CD14-positive monocyte (primary cell): ENCODE data around the gene EDN2. TPM values are rescaled to one million over a fixed set of nuclear protein-coding genes. Genes with fewer than 3 reads are reported as not detected.
A peak's percentile ranks its signal among the peaks of the same experiment; 100 is the strongest.

Experiments used
- DNase-seq, 3 donors: peaks; one replicate each; pipeline ENCODE4 v3.0.0-alpha.2; 2011 to 2022
- H2AFZ ChIP-seq: 2 replicates; pipeline ENCODE4 v1.6.0; 2012; ENCODE audit warnings: mild to moderate bottlenecking, low read depth, low read length, inconsistent platforms; ENCODE audit not compliant: insufficient read depth, poor library complexity, severe bottlenecking
- H3K27ac ChIP-seq, 2 donors: 1 replicate in 1 of 2; 2 replicates in 1 of 2; pipeline ENCODE4 v1.5.1; 2012 to 2013; ENCODE audit warnings: low read length in 2 of 2, control low read depth in 1 of 2, inconsistent platforms in 1 of 2, low read depth in 1 of 2, mild to moderate bottlenecking in 1 of 2
- H3K27me3 ChIP-seq, 2 donors: one replicate each; pipeline versions ENCODE4 v1.6.0 to v1.6.1; 2011 to 2013; ENCODE audit warnings: low read length in 2 of 2; ENCODE audit not compliant: control insufficient read depth in 2 of 2, insufficient read depth in 2 of 2
- H3K36me3 ChIP-seq, 2 donors: replicated peaks in 1 of 2; 1 replicate in 1 of 2; 2 replicates in 1 of 2; pipeline versions ENCODE4 v1.5.1 to v1.6.1; 2012 to 2013; ENCODE audit warnings: low read length in 2 of 2, control low read depth in 1 of 2, inconsistent platforms in 1 of 2, mild to moderate bottlenecking in 1 of 2; ENCODE audit not compliant: insufficient read depth in 2 of 2, control insufficient read depth in 1 of 2
- H3K4me1 ChIP-seq, 2 donors: 1 replicate in 1 of 2; 2 replicates in 1 of 2; pipeline versions ENCODE4 v1.5.1 to v1.6.1; 2012 to 2013; ENCODE audit warnings: low read length in 2 of 2, control low read depth in 1 of 2, inconsistent platforms in 1 of 2, mild to moderate bottlenecking in 1 of 2, moderate library complexity in 1 of 2; ENCODE audit not compliant: insufficient read depth in 2 of 2, control insufficient read depth in 1 of 2
- H3K4me2 ChIP-seq: replicated peaks from 2 replicates; pipeline ENCODE3; 2012; ENCODE audit warnings: low read length, moderate library complexity, mild to moderate bottlenecking; ENCODE audit not compliant: poor library complexity, severe bottlenecking; ENCODE audit errors: extremely low read depth
- H3K4me3 ChIP-seq, 3 experiments: fragments of 200-600 bp in 1 of 3; sonication (generic) in 1 of 3; replicated peaks in 1 of 3; 1 replicate in 2 of 3; 2 replicates in 1 of 3; pipeline ENCODE4 v1.5.1; 2011 to 2013; ENCODE audit warnings: low read length in 3 of 3, mild to moderate bottlenecking in 3 of 3, control low read depth in 2 of 3, low read depth in 2 of 3, inconsistent platforms in 1 of 3, moderate library complexity in 1 of 3
- H3K79me2 ChIP-seq: 2 replicates; pipeline ENCODE4 v1.6.0; 2012; ENCODE audit warnings: mild to moderate bottlenecking, control low read depth, inconsistent platforms, low read length, moderate library complexity; ENCODE audit not compliant: insufficient read depth
- H3K9ac ChIP-seq: 2 replicates; pipeline ENCODE4 v1.6.0; 2017; ENCODE audit warnings: low read length, mild to moderate bottlenecking; ENCODE audit not compliant: insufficient read depth, poor library complexity, severe bottlenecking
- H3K9me3 ChIP-seq, 2 donors: replicated peaks in 1 of 2; 1 replicate in 1 of 2; 2 replicates in 1 of 2; pipeline versions ENCODE4 v1.5.1 to v1.6.1; 2012 to 2013; ENCODE audit warnings: low read length in 2 of 2, control low read depth in 1 of 2; ENCODE audit not compliant: control insufficient read depth in 1 of 2, insufficient read depth in 1 of 2
- H4K20me1 ChIP-seq: 2 replicates; pipeline ENCODE4 v1.6.0; 2012; ENCODE audit warnings: mild to moderate bottlenecking, low read length, control low read depth, moderate library complexity; ENCODE audit not compliant: insufficient read depth
- H3K27ac Mint-ChIP-seq, 7 donors: one replicate each; pipeline ENCODE4 v1.8.0; 2020; ENCODE audit warnings: mild to moderate bottlenecking in 7 of 7, mixed read lengths in 7 of 7, moderate library complexity in 6 of 7, inconsistent platforms in 2 of 7
- H3K27me3 Mint-ChIP-seq, 3 donors: one replicate each; pipeline ENCODE4 v1.8.0; 2021 to 2022; ENCODE audit warnings: low read depth in 3 of 3, mild to moderate bottlenecking in 3 of 3, mixed read lengths in 3 of 3, moderate library complexity in 3 of 3, inconsistent platforms in 1 of 3
- H3K36me3 Mint-ChIP-seq, 2 donors: one replicate each; pipeline ENCODE4 v1.8.0; 2020; ENCODE audit warnings: mixed read lengths in 2 of 2, inconsistent platforms in 1 of 2, mild to moderate bottlenecking in 1 of 2
- H3K4me1 Mint-ChIP-seq: one replicate; pipeline ENCODE4 v1.8.0; 2020; ENCODE audit warnings: mild to moderate bottlenecking, mixed read lengths
- H3K4me3 Mint-ChIP-seq, 2 donors: one replicate each; pipeline ENCODE4 v1.8.0; 2020; ENCODE audit warnings: mild to moderate bottlenecking in 2 of 2, mixed read lengths in 2 of 2, moderate library complexity in 1 of 2
- H3K9me3 Mint-ChIP-seq, 7 donors: one replicate each; pipeline ENCODE4 v1.8.0; 2020 to 2022; ENCODE audit warnings: mixed read lengths in 7 of 7, mild to moderate bottlenecking in 6 of 7, moderate library complexity in 6 of 7, inconsistent platforms in 2 of 7
- WGBS: methylation state at CpG from one replicate; pipeline ENCODE4 v1.1.5; 2013; ENCODE audit warnings: missing lambda C conversion rate; ENCODE audit not compliant: insufficient coverage; 5-methylcytosine and 5-hydroxymethylcytosine counted together
- intact Hi-C, 2 donors: fragments of 100-400 bp; cut with micrococcal nuclease; formaldehyde crosslinking; loops; one replicate each; pipeline versions ENCODE4 v1.15.0 to v1.15.1; 2023
- polyA plus RNA-seq, 3 donors: library from polyadenylated mRNA; depleted of rRNA in 1 of 3; unstranded in 2 of 3; stranded (reverse) in 1 of 3; fragments of 300-500 nt in 2 of 3; fragments of >200 nt in 1 of 3; fragmentation: Illumina TruSeq in 2 of 3; gene quantifications; 1 replicate in 2 of 3; 2 replicates in 1 of 3; pipeline ENCODE4 v1.2.3, GENCODE V29; 2012 to 2021
- TF ChIP-seq, protein P1 (sequence below): fragments of 200-600 bp; IDR thresholded peaks from one replicate; pipeline ENCODE4 v1.8.0; 2022; ENCODE audit warnings: antibody characterized with exemption, mild to moderate bottlenecking

EDN2 gene
- polyA plus RNA-seq, 3 donors = not detected

DNA sequence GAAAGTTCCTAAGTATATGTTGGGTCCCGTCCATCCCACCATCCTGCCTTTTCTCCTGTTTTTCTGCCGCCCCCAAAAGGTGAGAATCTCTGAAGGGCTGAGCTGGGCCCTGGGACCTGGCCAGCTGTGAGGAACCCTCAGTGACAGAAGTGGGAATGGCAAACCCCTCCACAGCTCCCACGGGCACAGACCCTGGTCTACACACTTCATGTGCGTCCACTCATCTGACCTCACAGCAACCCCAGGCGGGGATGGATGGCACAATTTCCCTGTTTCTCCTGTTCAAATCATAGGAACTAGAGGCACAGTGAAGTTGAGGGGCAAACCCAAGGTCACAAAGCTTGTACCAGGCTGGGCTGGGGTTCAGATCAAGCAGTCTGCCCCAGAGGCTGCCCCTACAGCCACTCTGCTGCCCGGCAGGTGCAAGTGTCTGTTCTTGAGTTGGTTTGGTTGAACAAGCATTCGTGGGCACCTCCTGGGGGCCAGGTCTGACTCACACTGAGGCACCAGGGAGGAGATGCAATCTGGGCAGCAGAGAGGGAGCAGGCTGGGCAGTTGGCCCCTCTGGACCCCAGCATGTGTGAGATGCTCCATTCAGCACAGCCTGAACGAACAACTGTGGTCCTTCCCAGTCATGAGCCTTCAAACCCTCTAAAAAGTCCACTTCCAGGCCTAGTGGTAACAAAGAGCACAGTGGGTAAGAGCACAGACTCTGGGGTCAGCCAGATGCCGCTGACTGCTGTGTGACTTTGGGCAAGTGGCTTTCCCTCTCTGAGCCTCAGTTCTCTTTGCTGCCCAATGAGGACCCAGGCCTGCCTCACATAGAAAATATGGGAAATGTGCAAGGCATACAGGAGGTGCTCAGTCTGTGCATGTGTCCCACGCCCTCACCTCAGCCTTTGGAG lies 4.0 kb downstream of the EDN2 start:
- no peaks in the 10 kb centered on the region for H3K9me3 Mint-ChIP-seq
- intact Hi-C loops = no loop called here
- Histone ChIP-seq H2AFZ (no peak overlapping the region), H3K9me3 (no peaks in the 10 kb centered on the region), H3K9ac (no peak overlapping the region), H3K27ac (no peak overlapping the region), H3K79me2 (no peaks in the 10 kb centered on the region), H3K4me2 (no peak overlapping the region), H3K36me3 (no peaks in the 10 kb centered on the region), H3K27me3 (no peaks in the 10 kb centered on the region), H4K20me1 (no peaks in the 10 kb centered on the region), H3K4me1 (no peaks in the 10 kb centered on the region), H3K4me3 (no peak overlapping the region)
- no peak overlapping the region for H3K4me3 Mint-ChIP-seq
- no peak for DNase-seq
- TF ChIP-seq, protein P1, sequence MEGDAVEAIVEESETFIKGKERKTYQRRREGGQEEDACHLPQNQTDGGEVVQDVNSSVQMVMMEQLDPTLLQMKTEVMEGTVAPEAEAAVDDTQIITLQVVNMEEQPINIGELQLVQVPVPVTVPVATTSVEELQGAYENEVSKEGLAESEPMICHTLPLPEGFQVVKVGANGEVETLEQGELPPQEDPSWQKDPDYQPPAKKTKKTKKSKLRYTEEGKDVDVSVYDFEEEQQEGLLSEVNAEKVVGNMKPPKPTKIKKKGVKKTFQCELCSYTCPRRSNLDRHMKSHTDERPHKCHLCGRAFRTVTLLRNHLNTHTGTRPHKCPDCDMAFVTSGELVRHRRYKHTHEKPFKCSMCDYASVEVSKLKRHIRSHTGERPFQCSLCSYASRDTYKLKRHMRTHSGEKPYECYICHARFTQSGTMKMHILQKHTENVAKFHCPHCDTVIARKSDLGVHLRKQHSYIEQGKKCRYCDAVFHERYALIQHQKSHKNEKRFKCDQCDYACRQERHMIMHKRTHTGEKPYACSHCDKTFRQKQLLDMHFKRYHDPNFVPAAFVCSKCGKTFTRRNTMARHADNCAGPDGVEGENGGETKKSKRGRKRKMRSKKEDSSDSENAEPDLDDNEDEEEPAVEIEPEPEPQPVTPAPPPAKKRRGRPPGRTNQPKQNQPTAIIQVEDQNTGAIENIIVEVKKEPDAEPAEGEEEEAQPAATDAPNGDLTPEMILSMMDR = no peak
- H3K36me3 Mint-ChIP-seq = no peaks in the 10 kb centered on the region
- H3K27ac Mint-ChIP-seq = no peak overlapping the region
- WGBS = 91% methylated on average over 8 of the region's 10 CpGs
- no peaks in the 10 kb centered on the region for H3K4me1 Mint-ChIP-seq
- peaks cover 7 to 14% (median 10%) of the 10 kb centered on the region in 3 donors for H3K27me3 Mint-ChIP-seq

DNA sequence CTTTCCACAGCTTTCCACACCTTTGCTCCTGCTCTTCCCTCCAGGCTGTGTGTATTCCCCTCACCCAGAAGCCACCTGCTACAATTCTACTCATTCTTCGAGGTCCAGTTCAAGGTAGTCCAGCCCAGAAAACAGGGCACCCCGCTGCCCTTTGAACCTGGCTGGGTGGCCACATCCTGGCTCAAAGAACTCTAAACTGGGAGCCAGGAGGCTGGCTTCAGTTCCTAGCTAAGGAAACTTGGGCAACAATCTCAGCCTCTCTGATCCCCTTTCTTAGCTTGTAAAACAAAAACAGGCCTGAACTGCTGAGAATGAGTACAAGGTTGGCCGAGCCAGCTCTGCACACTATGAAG lies 4.7 kb downstream of the EDN2 start:
- no peak overlapping the region for H2AFZ ChIP-seq
- no peaks in the 10 kb centered on the region for H3K4me1 Mint-ChIP-seq
- H3K36me3 ChIP-seq = no peaks in the 10 kb centered on the region
- no peak overlapping the region for H3K9ac ChIP-seq
- H3K36me3 Mint-ChIP-seq = no peaks in the 10 kb centered on the region
- H3K4me3 Mint-ChIP-seq = no peak overlapping the region
- no peaks in the 10 kb centered on the region for H3K9me3 Mint-ChIP-seq
- peak overlapping the region in 2 of 7 donors; percentile 33 to 41 for H3K27ac Mint-ChIP-seq
- no peaks in the 10 kb centered on the region for H3K9me3 ChIP-seq
- no peak overlapping the region for H3K27ac ChIP-seq
- 93% methylated on average over 2 of the region's 3 CpGs for WGBS
- H3K4me2 ChIP-seq = no peak overlapping the region
- H3K79me2 ChIP-seq = no peaks in the 10 kb centered on the region
- H3K4me3 ChIP-seq = no peak overlapping the region
- no peaks in the 10 kb centered on the region for H4K20me1 ChIP-seq
- intact Hi-C loops = no loop called here
- DNase-seq = no peak
- TF ChIP-seq, protein P1 = no peak
- no peaks in the 10 kb centered on the region for H3K27me3 ChIP-seq
- H3K4me1 ChIP-seq = no peaks in the 10 kb centered on the region
- peaks cover 6 to 10% (median 10%) of the 10 kb centered on the region in 3 donors for H3K27me3 Mint-ChIP-seq
